Activated CD4-positive, CD25-positive, alpha-beta regulatory T cell (primary cell): ENCODE results near the gene EPHB1.
"Not testable (repeated sequence)": the region's sequence is repeated elsewhere in the genome, so short reads cannot be mapped to it uniquely, and the experiment has no call there.

Source experiments
- DNase-seq, 4 experiments: peaks; one replicate each; lab custom pipeline; 2025; lab: John Stamatoyannopoulos, UW

EPHB1 gene

GRCh38 chr3:135050536-135050935 lies 255.5 kb downstream of the EPHB1 start:
- no peak for DNase-seq

- DNase-seq, result no peak
Observed at GRCh38 chr3:135051409-135051973, 256.4 kb downstream of the EPHB1 start.

DNA sequence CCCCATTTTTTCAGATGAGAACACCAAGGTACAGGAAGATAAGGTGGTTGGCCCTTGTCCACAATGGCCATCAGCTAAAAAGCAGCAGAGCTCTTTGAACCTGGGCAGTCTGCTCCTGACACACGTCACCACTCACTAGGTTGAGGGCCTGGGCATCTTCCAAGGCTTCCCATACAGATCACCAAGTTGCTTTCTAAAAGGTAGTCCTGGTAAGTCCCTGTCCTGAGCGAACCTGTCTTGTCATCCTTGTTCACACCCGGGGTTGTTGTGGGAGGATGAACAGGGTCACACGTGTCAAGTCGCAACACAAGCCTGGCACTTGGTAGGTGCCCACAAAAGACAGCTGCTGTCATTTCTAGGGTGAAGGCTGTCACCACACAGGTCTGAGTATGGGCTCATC lies 260.4 kb downstream of the EPHB1 start:
- DNase-seq, result no peak

GRCh38 chr3:135056084-135056730 lies 261.1 kb downstream of the EPHB1 start:
- no peak for DNase-seq

DNA sequence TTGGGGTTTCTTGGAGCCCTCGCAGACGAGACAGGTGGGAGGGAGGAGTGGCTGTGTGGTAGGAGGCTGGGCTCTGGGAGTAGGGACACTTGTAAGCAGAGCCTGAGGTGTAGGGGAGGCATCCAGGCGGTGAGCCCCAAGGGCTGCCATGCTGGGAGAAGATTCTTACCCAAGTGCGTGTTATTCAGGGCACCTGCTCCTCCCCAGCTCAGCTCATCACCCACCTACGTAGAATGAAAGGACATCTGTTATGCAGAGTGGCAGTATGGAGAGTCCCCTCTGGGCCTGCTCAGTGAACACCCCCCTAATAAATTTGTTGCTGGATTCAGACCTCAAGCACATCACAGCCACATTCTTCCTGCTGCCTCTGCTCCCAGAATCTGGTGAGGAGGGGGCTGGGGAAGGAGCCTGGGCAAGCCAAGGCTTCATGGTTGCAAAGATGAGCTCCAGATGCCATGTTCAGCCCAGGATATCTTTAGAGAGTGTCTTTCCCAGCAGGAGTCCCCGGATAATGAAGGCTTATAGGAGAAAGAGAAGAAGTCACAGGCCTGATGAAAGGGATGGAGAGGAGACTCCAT lies 261.8 kb downstream of the EPHB1 start:
- DNase-seq, result no peak

DNA sequence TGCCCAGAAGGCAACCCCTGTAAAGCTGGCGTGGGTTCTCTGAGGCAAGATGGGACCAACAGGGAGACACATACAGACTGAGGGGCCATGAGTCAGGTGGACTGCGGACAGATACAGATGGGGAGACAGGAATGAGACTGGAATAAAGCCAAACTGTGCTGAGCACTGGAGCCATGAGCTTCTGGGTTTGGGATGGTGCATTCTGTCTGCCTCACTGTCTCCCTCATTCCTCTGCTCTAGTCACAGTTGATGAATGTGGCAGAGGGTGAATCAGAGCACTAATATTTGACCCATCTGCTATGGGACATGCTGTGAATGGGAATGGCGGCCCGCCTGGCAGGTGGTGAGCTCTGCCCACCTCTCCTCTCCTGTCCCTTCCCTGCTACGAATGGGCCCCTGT lies 262.9 kb downstream of the EPHB1 start:
- no peak for DNase-seq

DNA sequence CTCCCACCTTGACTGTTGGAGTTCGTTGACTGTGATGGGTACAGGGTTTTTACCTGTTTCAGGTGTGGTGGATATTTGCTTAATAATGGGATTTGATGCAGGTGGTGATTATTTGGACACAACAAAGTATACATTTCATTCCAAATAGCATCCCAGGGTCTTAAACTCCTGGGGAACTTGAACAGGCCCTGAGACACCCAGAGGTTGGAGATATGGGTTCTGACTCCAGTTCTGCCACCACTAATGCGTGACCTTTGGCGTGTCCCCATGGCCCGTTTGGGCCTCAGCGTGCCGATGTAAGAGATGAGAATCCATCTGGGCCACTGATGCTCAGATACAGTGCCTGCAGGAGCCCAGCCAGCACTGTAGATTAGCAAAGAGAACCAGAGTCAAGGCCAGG lies 264.5 kb downstream of the EPHB1 start:
- DNase-seq, result no peak

- not testable (repeated sequence) for DNase-seq
Observed at GRCh38 chr3:135066844-135067727, 272.0 kb downstream of the EPHB1 start.

- DNase-seq, result no peak
Observed at GRCh38 chr3:135068011-135068410, 273.0 kb downstream of the EPHB1 start.

GRCh38 chr3:135069406-135069805 lies 274.3 kb downstream of the EPHB1 start:
- DNase-seq, result no peak

GRCh38 chr3:135071483-135071882 lies 276.4 kb downstream of the EPHB1 start:
- no peak for DNase-seq

- DNase-seq, result no peak
Observed at GRCh38 chr3:135072431-135072830, 277.4 kb downstream of the EPHB1 start.

GRCh38 chr3:135075157-135075556 lies 280.1 kb downstream of the EPHB1 start:
- no peak for DNase-seq

DNA sequence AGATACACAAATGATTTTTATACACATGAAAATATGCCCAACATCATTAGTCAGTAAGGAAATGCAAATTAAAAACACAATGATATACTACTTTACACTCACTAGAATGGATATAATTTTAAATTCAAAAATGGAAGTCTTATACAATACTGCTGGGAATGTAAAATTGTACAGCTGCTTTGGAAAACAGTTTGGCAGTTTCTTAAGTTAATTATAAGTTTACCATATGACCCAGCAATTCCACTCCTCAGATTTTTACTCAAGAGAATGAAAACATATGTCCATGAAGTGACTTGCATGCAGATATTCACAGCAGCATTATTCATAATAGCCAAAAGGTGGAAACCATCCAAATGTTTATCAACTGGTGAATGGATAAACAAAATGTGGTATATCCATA lies 281.3 kb downstream of the EPHB1 start:
- DNase-seq, result no peak

DNA sequence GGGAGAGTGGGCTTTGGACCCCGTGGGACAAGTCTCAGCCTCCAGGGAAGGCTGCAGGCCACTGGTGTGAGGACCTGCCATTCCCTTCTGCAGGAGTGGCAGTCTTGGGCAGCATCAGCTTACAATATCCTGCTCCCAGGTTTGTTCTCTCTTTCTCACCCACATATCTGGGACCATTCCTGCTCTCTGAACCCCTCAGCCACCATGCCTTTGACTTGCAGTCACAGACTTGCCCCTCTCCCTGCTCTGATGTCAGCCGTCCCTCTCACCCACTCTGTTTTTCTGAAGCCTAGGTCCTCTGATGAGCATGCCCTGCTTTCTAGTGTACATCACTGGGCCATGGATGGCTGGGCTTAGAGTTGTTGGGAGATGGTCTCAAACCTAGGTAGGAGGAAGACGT lies 282.1 kb downstream of the EPHB1 start:
- no peak for DNase-seq

GRCh38 chr3:135078283-135078682 lies 283.2 kb downstream of the EPHB1 start:
- DNase-seq, result no peak

- no peak for DNase-seq
Observed at GRCh38 chr3:135079095-135079494, 284.0 kb downstream of the EPHB1 start.

- no peak for DNase-seq
Observed at GRCh38 chr3:135081451-135081850, 286.4 kb downstream of the EPHB1 start.

- DNase-seq, result no peak
Observed at GRCh38 chr3:135081856-135082434, 286.9 kb downstream of the EPHB1 start.

- DNase-seq, result no peak
Observed at GRCh38 chr3:135082706-135083105, 287.6 kb downstream of the EPHB1 start.

DNA sequence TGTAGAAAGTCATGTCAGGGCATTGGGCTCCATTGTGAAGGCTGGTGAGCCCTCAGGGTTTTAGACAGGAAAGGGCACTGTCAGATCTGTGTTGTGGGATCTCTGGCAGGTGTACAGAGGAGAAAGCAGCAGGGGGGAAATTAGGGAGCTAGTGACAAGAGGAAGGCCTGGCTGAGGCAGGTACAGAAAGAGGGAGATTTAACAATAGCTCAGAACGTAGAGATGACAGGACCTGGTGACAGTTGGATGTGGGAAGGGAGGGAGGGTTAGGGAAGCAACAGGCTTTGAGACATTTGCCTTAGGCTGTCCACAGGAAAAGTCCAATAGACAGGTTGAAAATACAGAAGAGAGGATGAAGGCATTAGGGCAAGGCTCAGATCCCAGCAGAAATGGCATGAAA lies 288.1 kb downstream of the EPHB1 start:
- DNase-seq, result no peak

DNA sequence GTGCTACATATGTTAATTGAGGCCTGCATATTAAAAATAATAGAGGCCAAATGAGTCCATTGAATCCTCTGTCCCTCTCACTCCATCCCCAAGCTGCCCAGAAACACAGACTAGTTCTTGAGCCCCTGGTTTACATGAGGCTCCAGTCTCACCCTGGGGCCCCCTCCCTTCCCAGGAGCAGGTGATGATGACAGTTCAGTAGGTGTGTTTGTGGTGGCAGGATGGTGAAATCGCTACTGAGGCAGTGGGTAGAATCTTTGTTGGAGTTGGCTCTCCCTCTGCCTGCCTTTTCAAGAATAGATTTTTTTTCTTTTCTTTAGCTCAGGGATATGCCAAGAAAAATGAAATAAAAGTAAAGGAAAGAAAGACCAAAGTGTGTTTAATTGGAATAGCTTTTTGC lies 288.7 kb downstream of the EPHB1 start:
- no peak for DNase-seq
